Right atrium auricular region (tissue), 2 donors: ENCODE data around the gene SSX2IP. TPM values are rescaled to one million over a fixed set of nuclear protein-coding genes. Genes with fewer than 3 reads are reported as not detected.

ENCODE experiments used
- DNase-seq: peaks from one replicate; pipeline ENCODE4 v3.0.0-alpha.2; 2019; ENCODE audit warnings: low spot score
- H3K27ac ChIP-seq, 2 donors: fragments of 200-600 bp; sonication (generic); 1 replicate in 1 of 2; 2 replicates in 1 of 2; pipeline ENCODE4 v1.5.1; 2016 to 2019
- H3K27me3 ChIP-seq, 2 donors: fragments of 200-600 bp; sonication (generic); one replicate each; pipeline versions ENCODE4 v1.5.1 to v1.6.0; 2017 to 2019
- H3K36me3 ChIP-seq: fragments of 200-600 bp; sonication (generic); one replicate; pipeline ENCODE4 v1.5.1; 2016
- H3K4me1 ChIP-seq, 2 donors: fragments of 200-600 bp; sonication (generic); one replicate each; pipeline versions ENCODE4 v1.5.1 to v1.6.0; 2017 to 2019
- H3K4me3 ChIP-seq, 2 donors: fragments of 200-600 bp; sonication (generic); 1 replicate in 1 of 2; 2 replicates in 1 of 2; pipeline ENCODE4 v1.5.1; 2017 to 2019; ENCODE audit warnings: mild to moderate bottlenecking in 1 of 2, moderate library complexity in 1 of 2
- H3K9me3 ChIP-seq, 2 donors: fragments of 200-600 bp; sonication (generic); one replicate each; pipeline ENCODE4 v1.5.1; 2019
- CTCF ChIP-seq, 2 donors: fragments of 200-600 bp; sonication (generic); IDR thresholded peaks; one replicate each; pipeline ENCODE4 v1.5.1; 2019; ENCODE audit warnings: antibody characterized with exemption in 2 of 2
- total RNA-seq, 2 donors: library from RNA; depleted of rRNA; stranded (reverse); fragments of >200 nt; gene quantifications; one replicate each; pipeline ENCODE4 v1.1.0, GENCODE V29; 2016

Gene SSX2IP
- total RNA-seq, 2 donors from 2014 or later: 11.3 to 14.2 TPM

- Histone ChIP-seq H3K36me3 (no peaks in the 10 kb centered on the region), H3K4me1 (peaks cover 0 to 21% of the 10 kb centered on the region in 2 donors), H3K27me3 (no peaks in the 10 kb centered on the region), H3K9me3 (no peaks in the 10 kb centered on the region), H3K27ac (peak overlapping the region; percentile 91 to 92), H3K4me3 (no peak overlapping the region)
- DNase-seq: no peak
- no peak for TF ChIP-seq CTCF (IDR thresholded peaks at IDR 0.05)
Observed at GRCh38 chr1:84688463-84689061, 1.7 kb downstream of the SSX2IP start.

DNA sequence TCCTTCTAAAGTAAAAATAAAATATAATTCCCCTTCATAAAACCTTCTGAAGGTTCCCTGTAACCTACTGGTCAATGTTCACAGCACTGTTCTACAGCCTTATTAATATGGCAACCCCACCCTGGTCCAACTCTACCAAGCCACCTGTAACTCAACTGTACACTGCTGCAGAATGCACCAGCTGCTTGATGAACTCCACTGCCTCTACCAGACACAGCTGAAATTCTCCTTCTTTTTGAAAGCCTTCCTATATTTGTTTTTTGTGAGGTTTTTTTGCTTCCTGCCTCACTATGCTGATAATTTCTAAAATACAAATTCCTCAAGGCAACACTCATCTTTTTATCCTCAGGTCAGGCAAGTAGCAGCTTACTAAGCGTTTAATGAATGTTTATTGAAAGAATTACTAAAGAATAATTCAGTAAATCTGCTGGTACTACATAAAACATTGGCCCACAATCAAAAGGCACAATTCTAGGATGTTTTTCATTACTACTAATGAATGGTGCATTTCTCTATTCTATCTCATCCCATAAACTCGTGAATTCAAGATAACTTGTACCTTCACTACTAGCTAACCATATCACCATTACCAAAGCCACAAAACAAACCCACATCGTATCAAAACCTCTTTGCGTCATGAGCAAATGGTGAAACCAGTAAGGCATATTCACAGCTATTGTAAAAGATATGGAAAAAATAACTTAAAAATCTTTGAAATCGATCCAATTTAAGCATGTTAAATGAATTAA lies 2.4 kb downstream of the SSX2IP start:
- Histone ChIP-seq H3K4me1 (peaks cover 0 to 21% of the 10 kb centered on the region in 2 donors), H3K36me3 (no peaks in the 10 kb centered on the region), H3K27ac (peak overlapping the region in 1 of 2 donors; percentile 92), H3K9me3 (no peaks in the 10 kb centered on the region), H3K4me3 (no peak overlapping the region), H3K27me3 (no peaks in the 10 kb centered on the region)
- TF ChIP-seq CTCF (IDR thresholded peaks at IDR 0.05): no peak
- no peak for DNase-seq

DNA sequence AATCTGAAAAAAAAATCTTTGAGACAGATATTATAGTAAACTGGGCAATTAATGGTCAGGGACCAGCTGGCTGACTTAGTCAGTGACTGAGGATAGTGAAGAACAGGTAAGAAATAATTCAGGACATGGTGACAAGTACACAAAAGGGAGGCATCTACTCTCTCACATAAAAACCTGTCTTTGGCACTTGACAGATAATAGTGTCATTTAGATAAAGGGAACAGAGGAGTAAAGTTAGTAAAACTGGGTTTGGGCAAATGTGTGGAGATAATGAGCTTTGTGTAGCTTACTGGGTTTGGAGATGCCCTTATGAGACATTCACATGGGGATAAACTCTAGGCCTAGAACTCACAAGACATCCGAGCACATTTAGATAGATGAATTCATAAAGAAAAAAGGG lies 4.0 kb downstream of the SSX2IP start:
- Histone ChIP-seq H3K27ac (no peak overlapping the region), H3K4me3 (no peak overlapping the region), H3K27me3 (no peaks in the 10 kb centered on the region), H3K9me3 (no peaks in the 10 kb centered on the region), H3K36me3 (no peaks in the 10 kb centered on the region), H3K4me1 (peaks cover 0 to 17% of the 10 kb centered on the region in 2 donors)
- no peak for DNase-seq
- TF ChIP-seq CTCF (IDR thresholded peaks at IDR 0.05): no peak

DNA sequence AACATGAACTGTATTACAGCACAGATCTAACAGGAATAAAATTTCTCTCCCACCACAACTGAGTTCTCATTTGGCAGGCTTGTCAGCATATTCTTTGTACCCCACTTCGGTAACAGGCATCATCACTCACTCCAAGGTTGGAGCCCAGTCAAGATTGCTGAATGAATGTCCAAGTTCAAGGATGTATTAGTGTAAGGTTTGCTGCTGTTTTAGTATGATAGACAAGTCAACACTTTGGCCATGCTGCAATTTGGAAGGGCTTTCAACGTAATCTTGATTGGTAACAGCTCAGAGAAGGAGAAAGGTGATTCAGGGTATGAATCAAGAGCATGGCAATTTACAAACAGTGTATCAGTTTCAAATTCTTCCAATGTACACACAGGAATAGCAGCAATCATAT lies 6.8 kb downstream of the SSX2IP start:
- TF ChIP-seq CTCF (IDR thresholded peaks at IDR 0.05): no peak
- Histone ChIP-seq H3K4me1 (peaks cover 0 to 4% of the 10 kb centered on the region in 2 donors), H3K27ac (no peak overlapping the region), H3K36me3 (no peaks in the 10 kb centered on the region), H3K9me3 (no peaks in the 10 kb centered on the region), H3K4me3 (no peak overlapping the region), H3K27me3 (no peaks in the 10 kb centered on the region)
- DNase-seq: no peak

DNA sequence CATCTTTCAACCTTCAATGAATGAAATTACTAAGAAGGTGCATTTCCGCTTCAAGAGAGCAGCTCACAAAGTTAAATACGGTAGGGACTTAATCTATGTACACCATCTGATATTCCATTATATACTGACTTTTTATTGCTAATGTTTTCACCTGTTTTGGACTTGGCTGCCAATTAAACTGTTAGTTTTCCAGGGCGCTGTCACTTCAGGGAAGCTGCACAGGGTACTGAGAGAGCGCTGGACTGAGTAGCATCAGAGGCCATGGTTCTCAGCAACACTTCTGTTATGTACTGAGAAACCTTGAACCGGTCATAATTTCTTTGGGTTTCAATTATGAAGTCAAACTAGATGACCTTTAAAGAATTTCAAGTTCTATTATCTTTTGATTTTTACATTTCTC lies 8.2 kb downstream of the SSX2IP start:
- Histone ChIP-seq H3K4me3 (no peak overlapping the region), H3K9me3 (no peaks in the 10 kb centered on the region), H3K36me3 (no peaks in the 10 kb centered on the region), H3K27ac (no peak overlapping the region), H3K4me1 (no peaks in the 10 kb centered on the region), H3K27me3 (no peaks in the 10 kb centered on the region)
- DNase-seq: no peak
- no peak for TF ChIP-seq CTCF (IDR thresholded peaks at IDR 0.05)
